Loucy (cell line): ENCODE measurements around the gene CYP2C9.
"Not testable (repeated sequence)": the region's sequence is repeated elsewhere in the genome, so short reads cannot be mapped to it uniquely, and the experiment has no call there.

Experiments used
- H2AFZ ChIP-seq: fragments of 200-600 bp; sonication (generic); 2 replicates; pipeline ENCODE4 v1.6.0; 2016; ENCODE audit warnings: antibody characterized with exemption, mild to moderate bottlenecking, low read length, moderate library complexity
- H3F3A ChIP-seq: fragments of 200-600 bp; 2 replicates; pipeline ENCODE4 v1.6.0; 2016; ENCODE audit warnings: antibody characterized with exemption, low read depth, mild to moderate bottlenecking
- H3K27me3 ChIP-seq: fragments of 200-600 bp; sonication (generic); 2 replicates; pipeline ENCODE4 v1.6.1; 2014; ENCODE audit warnings: low read length, mild to moderate bottlenecking; ENCODE audit not compliant: insufficient read depth, poor library complexity, severe bottlenecking
- H3K36me3 ChIP-seq: fragments of 200-600 bp; sonication (generic); 2 replicates; pipeline ENCODE4 v1.6.1; 2016; ENCODE audit warnings: low read length; ENCODE audit not compliant: insufficient read depth
- H3K4me1 ChIP-seq: fragments of 200-600 bp; sonication (generic); 2 replicates; pipeline ENCODE4 v1.5.1; 2014; ENCODE audit warnings: low read length, mild to moderate bottlenecking; ENCODE audit not compliant: insufficient read depth, poor library complexity, severe bottlenecking
- H3K4me2 ChIP-seq: fragments of 200-600 bp; sonication (generic); 2 replicates; pipeline ENCODE4 v1.6.0; 2014; ENCODE audit warnings: antibody characterized with exemption, low read length, low read depth, mild to moderate bottlenecking; ENCODE audit not compliant: poor library complexity, severe bottlenecking
- H3K4me3 ChIP-seq: fragments of 200-600 bp; sonication (generic); 2 replicates; pipeline ENCODE4 v1.5.1; 2014; ENCODE audit warnings: low read length, mild to moderate bottlenecking, mixed read lengths; ENCODE audit not compliant: poor library complexity, severe bottlenecking
- H3K79me2 ChIP-seq: fragments of 200-600 bp; sonication (generic); 2 replicates; pipeline ENCODE4 v1.6.1; 2014; ENCODE audit warnings: low read length; ENCODE audit not compliant: insufficient read depth
- H3K9ac ChIP-seq: fragments of 200-600 bp; sonication (generic); 2 replicates; pipeline ENCODE4 v1.6.0; 2014; ENCODE audit warnings: mild to moderate bottlenecking, low read depth, low read length, moderate library complexity; ENCODE audit not compliant: poor library complexity, severe bottlenecking
- H3K9me2 ChIP-seq: fragments of 200-600 bp; sonication (generic); replicated peaks from 2 replicates; pipeline ENCODE4 v1.6.1; 2016; ENCODE audit warnings: low read depth, low read length, mixed read lengths
- H3K9me3 ChIP-seq: fragments of 200-600 bp; sonication (generic); 2 replicates; pipeline ENCODE4 v1.6.1; 2014; ENCODE audit warnings: mild to moderate bottlenecking, antibody characterized with exemption, low read length, low read depth; ENCODE audit not compliant: insufficient read depth
- H4K20me1 ChIP-seq: fragments of 200-600 bp; sonication (generic); 2 replicates; pipeline ENCODE4 v1.6.0; 2014; ENCODE audit warnings: antibody characterized with exemption, low read length, mild to moderate bottlenecking; ENCODE audit not compliant: insufficient read depth, poor library complexity, severe bottlenecking
- CTCF ChIP-seq: fragments of 200-600 bp; sonication (generic); conservative IDR thresholded peaks from 2 replicates; pipeline ENCODE4 v1.5.1; 2014; ENCODE audit warnings: mild to moderate bottlenecking, antibody characterized with exemption, low read length
- EZH2phosphoT487 ChIP-seq: fragments of 200-600 bp; IDR thresholded peaks from 2 replicates; pipeline ENCODE4 v1.6.1; 2018; ENCODE audit warnings: antibody characterized with exemption, mild to moderate bottlenecking, moderate library complexity, borderline replicate concordance

The CYP2C9 gene

GRCh38 chr10:94902080-94902479, 36.4 kb upstream of the CYP2C9 start:
- no peak overlapping the region for H3K4me2 ChIP-seq
- no peaks in the 10 kb centered on the region for H3K4me1 ChIP-seq
- H3K4me3 ChIP-seq, result no peak overlapping the region
- TF ChIP-seq CTCF (no peak), EZH2phosphoT487 (no peak)
- H3K9me2 ChIP-seq, result no peaks in the 10 kb centered on the region
- H3K36me3 ChIP-seq, result no peaks in the 10 kb centered on the region
- no peaks in the 10 kb centered on the region for H3F3A ChIP-seq
- no peak overlapping the region for H2AFZ ChIP-seq
- no peaks in the 10 kb centered on the region for H3K79me2 ChIP-seq
- H3K9me3 ChIP-seq, result no peaks in the 10 kb centered on the region
- H3K27me3 ChIP-seq, result no peaks in the 10 kb centered on the region
- no peaks in the 10 kb centered on the region for H4K20me1 ChIP-seq
- no peak overlapping the region for H3K9ac ChIP-seq

- no peak overlapping the region for H3K9ac ChIP-seq
- H3F3A ChIP-seq, result no peaks in the 10 kb centered on the region
- no peaks in the 10 kb centered on the region for H3K9me3 ChIP-seq
- H3K9me2 ChIP-seq, result no peaks in the 10 kb centered on the region
- TF ChIP-seq CTCF (no peak), EZH2phosphoT487 (no peak)
- no peaks in the 10 kb centered on the region for H3K36me3 ChIP-seq
- H3K4me1 ChIP-seq, result no peaks in the 10 kb centered on the region
- no peaks in the 10 kb centered on the region for H4K20me1 ChIP-seq
- H2AFZ ChIP-seq, result no peak overlapping the region
- H3K79me2 ChIP-seq, result no peaks in the 10 kb centered on the region
- H3K4me3 ChIP-seq, result no peak overlapping the region
- H3K4me2 ChIP-seq, result no peak overlapping the region
- H3K27me3 ChIP-seq, result no peaks in the 10 kb centered on the region
Measured at GRCh38 chr10:94902570-94902969, 35.9 kb upstream of the CYP2C9 start.

GRCh38 chr10:94904506-94905148, 33.8 kb upstream of the CYP2C9 start:
- H4K20me1 ChIP-seq, H3K27me3 ChIP-seq, H3K4me2 ChIP-seq, H3K36me3 ChIP-seq, H3F3A ChIP-seq, H2AFZ ChIP-seq, H3K4me3 ChIP-seq, H3K9me2 ChIP-seq, H3K79me2 ChIP-seq, H3K4me1 ChIP-seq, H3K9ac ChIP-seq, H3K9me3 ChIP-seq: not testable (repeated sequence)

- no peaks in the 10 kb centered on the region for H3K36me3 ChIP-seq
- no peaks in the 10 kb centered on the region for H3K4me1 ChIP-seq
- TF ChIP-seq EZH2phosphoT487 (no peak), CTCF (no peak)
- no peaks in the 10 kb centered on the region for H3K9me3 ChIP-seq
- H3K4me2 ChIP-seq, result no peak overlapping the region
- H4K20me1 ChIP-seq, result no peaks in the 10 kb centered on the region
- H3K9me2 ChIP-seq, result no peaks in the 10 kb centered on the region
- no peaks in the 10 kb centered on the region for H3K27me3 ChIP-seq
- no peak overlapping the region for H3K9ac ChIP-seq
- no peak overlapping the region for H2AFZ ChIP-seq
- no peak overlapping the region for H3K4me3 ChIP-seq
- no peaks in the 10 kb centered on the region for H3K79me2 ChIP-seq
- no peaks in the 10 kb centered on the region for H3F3A ChIP-seq
Measured at GRCh38 chr10:94916423-94916822, 22.0 kb upstream of the CYP2C9 start.
